ENCODE data around the gene STK39.
A peak's percentile ranks its signal among the peaks of the same experiment; 100 is the strongest.

STK39 gene

GRCh38 chr2:168245074-168245825 lies 2.1 kb downstream of the STK39 start:
- DNase-seq (ENCODE audit: low read depth, low spot score) = peak; percentile 48

GRCh38 chr2:168244318-168244717 lies 3.1 kb downstream of the STK39 start:
- DNase-seq (ENCODE audit: low read depth, low spot score) = peak; percentile 86
- peak overlapping the region; percentile 8 for H3K4me3 ChIP-seq (ENCODE audit: low read length)

More at GRCh38 chr2:168245074-168245825, 2.1 kb downstream of the STK39 start:
- H3K4me3 ChIP-seq (ENCODE audit: low read length) = peak overlapping the region; percentile 63

GRCh38 chr2:168243061-168243460 lies 4.3 kb downstream of the STK39 start:
- H3K4me3 ChIP-seq (ENCODE audit: low read length) = no peak overlapping the region
- no peak for DNase-seq (ENCODE audit: low read depth, low spot score)

GRCh38 chr2:168241746-168242145 lies 5.6 kb downstream of the STK39 start:
- no peak for DNase-seq (ENCODE audit: low read depth, low spot score)
- no peak overlapping the region for H3K4me3 ChIP-seq (ENCODE audit: low read length)

GRCh38 chr2:168241208-168241607 lies 6.2 kb downstream of the STK39 start:
- DNase-seq (ENCODE audit: low read depth, low spot score) = no peak
- no peak overlapping the region for H3K4me3 ChIP-seq (ENCODE audit: low read length)

GRCh38 chr2:168239281-168239680 lies 8.1 kb downstream of the STK39 start:
- H3K4me3 ChIP-seq (ENCODE audit: low read length) = no peak overlapping the region
- no peak for DNase-seq (ENCODE audit: low read depth, low spot score)

GRCh38 chr2:168237741-168238140 lies 9.7 kb downstream of the STK39 start:
- H3K4me3 ChIP-seq (ENCODE audit: low read length) = no peak overlapping the region
- DNase-seq (ENCODE audit: low read depth, low spot score) = no peak

- H3K4me3 ChIP-seq (ENCODE audit: low read length) = no peak overlapping the region
These were observed 12.8 kb downstream of the STK39 start for GRCh38 chr2:168234407-168235085.

GRCh38 chr2:168233726-168234406 lies 13.5 kb downstream of the STK39 start:
- no peak for DNase-seq (ENCODE audit: low read depth, low spot score)

More at GRCh38 chr2:168234407-168235085, 12.8 kb downstream of the STK39 start:
- DNase-seq (ENCODE audit: low read depth, low spot score) = peak; percentile 29

GRCh38 chr2:168233166-168233565 lies 14.2 kb downstream of the STK39 start:
- H3K4me3 ChIP-seq (ENCODE audit: low read length) = no peak overlapping the region
- no peak for DNase-seq (ENCODE audit: low read depth, low spot score)

More at GRCh38 chr2:168233726-168234406, 13.5 kb downstream of the STK39 start:
- no peak overlapping the region for H3K4me3 ChIP-seq (ENCODE audit: low read length)

GRCh38 chr2:168231609-168232241 lies 15.7 kb downstream of the STK39 start:
- DNase-seq (ENCODE audit: low read depth, low spot score) = no peak

GRCh38 chr2:168230389-168230788 lies 17.0 kb downstream of the STK39 start:
- no peak for DNase-seq (ENCODE audit: low read depth, low spot score)
- no peak overlapping the region for H3K4me3 ChIP-seq (ENCODE audit: low read length)

More at GRCh38 chr2:168231609-168232241, 15.7 kb downstream of the STK39 start:
- H3K4me3 ChIP-seq (ENCODE audit: low read length) = no peak overlapping the region

GRCh38 chr2:168224346-168224745 lies 23.0 kb downstream of the STK39 start:
- H3K4me3 ChIP-seq (ENCODE audit: low read length) = no peak overlapping the region
- no peak for DNase-seq (ENCODE audit: low read depth, low spot score)

- no peak overlapping the region for H3K4me3 ChIP-seq (ENCODE audit: low read length)
- DNase-seq (ENCODE audit: low read depth, low spot score) = no peak
These were observed 25.3 kb downstream of the STK39 start for GRCh38 chr2:168222088-168222487.

GRCh38 chr2:168220965-168221819 lies 26.2 kb downstream of the STK39 start:
- H3K4me3 ChIP-seq (ENCODE audit: low read length) = no peak overlapping the region
- DNase-seq (ENCODE audit: low read depth, low spot score) = no peak

GRCh38 chr2:168217920-168218319 lies 29.5 kb downstream of the STK39 start:
- no peak overlapping the region for H3K4me3 ChIP-seq (ENCODE audit: low read length)
- DNase-seq (ENCODE audit: low read depth, low spot score) = no peak

- DNase-seq (ENCODE audit: low read depth, low spot score) = no peak
- H3K4me3 ChIP-seq (ENCODE audit: low read length) = no peak overlapping the region
These were observed 30.9 kb downstream of the STK39 start for GRCh38 chr2:168216351-168217005.

GRCh38 chr2:168215813-168216212 lies 31.6 kb downstream of the STK39 start:
- DNase-seq (ENCODE audit: low read depth, low spot score) = no peak
- no peak overlapping the region for H3K4me3 ChIP-seq (ENCODE audit: low read length)
